Right lobe of liver (tissue), 4 donors: ENCODE data around the gene TMA16.

Source experiments
- POLR2A ChIP-seq: fragments of 450-650 bp; IDR thresholded peaks from one replicate; pipeline ENCODE4 v1.6.1; 2017; ENCODE audit warnings: antibody characterized with exemption, mild to moderate bottlenecking
- TF ChIP-seq, protein P1 (sequence below), 4 donors: fragments of 200-600 bp in 3 of 4; fragments of 450-650 bp in 1 of 4; IDR thresholded peaks; one replicate each; pipeline versions ENCODE4 v1.5.1 to v1.8.0; 2016 to 2022; ENCODE audit warnings: antibody characterized with exemption in 4 of 4, mild to moderate bottlenecking in 2 of 4
- donor health status: DM: no; HTN: no; CAD: no.
- donor health status: DM: no; HTN: no; CAD: no.
- donor health status: DM: no; HTN: yes; CAD: no.

DNA sequence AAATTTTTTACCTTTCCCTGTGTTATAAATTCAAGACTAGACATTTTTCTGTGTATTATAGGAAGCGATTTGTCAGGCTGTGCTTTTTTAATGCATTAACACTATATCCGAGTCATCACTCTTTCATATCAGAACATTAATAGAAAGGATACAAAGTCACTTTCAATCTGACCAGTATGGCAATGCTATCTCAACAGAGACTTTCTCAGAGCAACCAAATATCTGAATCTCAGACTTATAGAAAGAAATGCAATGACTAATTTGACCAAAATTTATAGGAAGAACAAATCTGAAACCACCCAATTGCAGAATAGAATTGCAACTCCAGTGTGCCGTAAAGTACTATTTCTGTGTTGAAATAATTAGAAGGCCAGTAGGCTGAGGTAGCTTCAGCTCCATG lies 20.5 kb upstream of the TMA16 start:
- TF ChIP-seq, protein P1, sequence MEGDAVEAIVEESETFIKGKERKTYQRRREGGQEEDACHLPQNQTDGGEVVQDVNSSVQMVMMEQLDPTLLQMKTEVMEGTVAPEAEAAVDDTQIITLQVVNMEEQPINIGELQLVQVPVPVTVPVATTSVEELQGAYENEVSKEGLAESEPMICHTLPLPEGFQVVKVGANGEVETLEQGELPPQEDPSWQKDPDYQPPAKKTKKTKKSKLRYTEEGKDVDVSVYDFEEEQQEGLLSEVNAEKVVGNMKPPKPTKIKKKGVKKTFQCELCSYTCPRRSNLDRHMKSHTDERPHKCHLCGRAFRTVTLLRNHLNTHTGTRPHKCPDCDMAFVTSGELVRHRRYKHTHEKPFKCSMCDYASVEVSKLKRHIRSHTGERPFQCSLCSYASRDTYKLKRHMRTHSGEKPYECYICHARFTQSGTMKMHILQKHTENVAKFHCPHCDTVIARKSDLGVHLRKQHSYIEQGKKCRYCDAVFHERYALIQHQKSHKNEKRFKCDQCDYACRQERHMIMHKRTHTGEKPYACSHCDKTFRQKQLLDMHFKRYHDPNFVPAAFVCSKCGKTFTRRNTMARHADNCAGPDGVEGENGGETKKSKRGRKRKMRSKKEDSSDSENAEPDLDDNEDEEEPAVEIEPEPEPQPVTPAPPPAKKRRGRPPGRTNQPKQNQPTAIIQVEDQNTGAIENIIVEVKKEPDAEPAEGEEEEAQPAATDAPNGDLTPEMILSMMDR (IDR thresholded peaks at IDR 0.05): no peak
- TF ChIP-seq POLR2A: no peak
